Muscle layer of colon (tissue), 2 donors: Measurements from ENCODE around the gene GMPR2.
"Not testable (repeated sequence)": the region's sequence is repeated elsewhere in the genome, so short reads cannot be mapped to it uniquely, and the experiment has no call there.

ENCODE experiments used
- H3K27ac ChIP-seq: one replicate; pipeline ENCODE4 v1.7.0; 2013; ENCODE audit warnings: low read depth, mild to moderate bottlenecking, low read length, moderate library complexity
- H3K27me3 ChIP-seq, 2 donors: one replicate each; pipeline ENCODE4 v1.7.0; 2013; ENCODE audit warnings: low read length in 2 of 2, mild to moderate bottlenecking in 2 of 2; ENCODE audit not compliant: insufficient read depth in 2 of 2, control insufficient read depth in 1 of 2
- H3K36me3 ChIP-seq: one replicate; pipeline ENCODE4 v1.7.0; 2013; ENCODE audit warnings: mild to moderate bottlenecking, low read length; ENCODE audit not compliant: insufficient read depth
- H3K4me1 ChIP-seq: one replicate; pipeline ENCODE4 v1.7.0; 2013; ENCODE audit warnings: mild to moderate bottlenecking, low read length; ENCODE audit not compliant: insufficient read depth
- H3K4me3 ChIP-seq, 2 donors: one replicate each; pipeline ENCODE4 v1.7.0; 2013; ENCODE audit warnings: low read length in 2 of 2, low read depth in 1 of 2, mild to moderate bottlenecking in 1 of 2, moderate library complexity in 1 of 2
- H3K9ac ChIP-seq: one replicate; pipeline ENCODE4 v1.7.0; 2013; ENCODE audit warnings: low read length
- H3K9me3 ChIP-seq: one replicate; pipeline ENCODE4 v1.7.0; 2013; ENCODE audit warnings: mild to moderate bottlenecking, low read length
- donor health status: abdominal sarcoma.
- donor health status: Adenocarcinoma of cecum.

GMPR2 gene

GRCh38 chr14:24190416-24190815, 42.3 kb upstream of the GMPR2 start:
- no peak overlapping the region for H3K9ac ChIP-seq
- peaks cover 32% of the 10 kb centered on the region for H3K36me3 ChIP-seq
- no peak overlapping the region for H3K4me3 ChIP-seq
- no peaks in the 10 kb centered on the region for H3K9me3 ChIP-seq
- H3K4me1 ChIP-seq: peaks cover 23% of the 10 kb centered on the region
- no peak overlapping the region for H3K27ac ChIP-seq
- H3K27me3 ChIP-seq: no peaks in the 10 kb centered on the region

DNA sequence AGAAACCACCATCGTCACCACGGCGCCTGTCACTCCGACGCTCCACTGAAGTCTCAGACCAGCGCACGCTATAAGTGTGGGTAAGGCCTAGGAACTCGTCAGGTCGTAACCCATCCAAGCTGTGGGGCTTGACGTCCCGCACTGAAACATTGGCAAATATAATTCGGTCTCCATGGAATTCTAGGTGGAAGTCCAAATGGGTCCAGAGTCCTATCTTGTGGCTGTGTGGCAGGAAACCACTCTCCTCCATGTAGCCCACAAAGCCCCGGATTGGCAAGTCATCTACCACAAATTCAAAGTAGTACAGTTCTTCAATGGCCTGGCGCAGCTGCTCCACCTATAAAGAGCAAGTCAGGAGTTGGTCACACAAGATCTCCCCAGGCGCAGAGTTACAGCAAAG, 39.8 kb upstream of the GMPR2 start:
- Histone ChIP-seq H3K4me3 (no peak overlapping the region), H3K27ac (no peak overlapping the region), H3K9ac (no peak overlapping the region), H3K36me3 (peaks cover 16% of the 10 kb centered on the region), H3K4me1 (peaks cover 21% of the 10 kb centered on the region), H3K27me3 (no peaks in the 10 kb centered on the region), H3K9me3 (no peaks in the 10 kb centered on the region)

- peaks cover 16% of the 10 kb centered on the region for H3K36me3 ChIP-seq
- peak overlapping the region; percentile 99 for H3K27ac ChIP-seq
- H3K4me1 ChIP-seq: peaks cover 20% of the 10 kb centered on the region
- no peaks in the 10 kb centered on the region for H3K9me3 ChIP-seq
- H3K4me3 ChIP-seq: peak overlapping the region; percentile 91 to 95
- H3K27me3 ChIP-seq: no peaks in the 10 kb centered on the region
- peak overlapping the region; percentile 76 for H3K9ac ChIP-seq
Measured at GRCh38 chr14:24194186-24194872, 38.4 kb upstream of the GMPR2 start.

DNA sequence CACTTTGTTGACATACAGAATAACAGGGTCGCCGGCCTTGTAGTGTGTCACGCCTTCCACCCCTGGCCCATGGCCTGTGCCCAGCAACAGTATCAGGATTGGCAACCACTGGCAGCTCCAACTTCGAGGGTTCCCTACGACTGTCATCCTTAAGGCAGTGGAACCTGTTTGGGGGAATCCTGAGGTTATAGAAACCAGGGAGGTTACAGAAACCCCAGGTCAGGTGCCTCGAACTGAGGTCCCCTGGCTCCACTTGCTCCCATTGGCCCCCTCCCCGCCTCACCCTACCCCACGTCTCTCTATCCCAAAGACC, 37.9 kb upstream of the GMPR2 start:
- Histone ChIP-seq H3K4me1 (peaks cover 20% of the 10 kb centered on the region), H3K27me3 (no peaks in the 10 kb centered on the region), H3K9me3 (no peaks in the 10 kb centered on the region), H3K27ac (peak overlapping the region; percentile 99), H3K36me3 (peaks cover 16% of the 10 kb centered on the region), H3K4me3 (peak overlapping the region; percentile 91 to 95), H3K9ac (peak overlapping the region; percentile 76)

- no peaks in the 10 kb centered on the region for H3K27me3 ChIP-seq
Measured at GRCh38 chr14:24195186-24196070, 37.3 kb upstream of the GMPR2 start, which contains the start of gene TM9SF1. Gene TM9SF1, minus strand, starts transcription at chr14:24195441. Its CDS starts 422 bp downstream, at chr14:24195019.

GRCh38 chr14:24196071-24197055, 36.4 kb upstream of the GMPR2 start:
- H3K27me3 ChIP-seq: no peaks in the 10 kb centered on the region
- H3K9ac ChIP-seq: peak overlapping the region; percentile 97
- H3K36me3 ChIP-seq: peaks cover 16% of the 10 kb centered on the region
- no peaks in the 10 kb centered on the region for H3K9me3 ChIP-seq
- peaks cover 20% of the 10 kb centered on the region for H3K4me1 ChIP-seq
- H3K4me3 ChIP-seq: peak overlapping the region; percentile 91 to 95
- peak overlapping the region; percentile 99 for H3K27ac ChIP-seq

More at GRCh38 chr14:24195186-24196070, 37.3 kb upstream of the GMPR2 start, which contains the start of gene TM9SF1:
- Histone ChIP-seq H3K27ac (peak within 1 kb of the TSS; percentile 99), H3K4me3 (peak within 1 kb of the TSS; percentile 91 to 95), H3K9me3 (no peaks in the 10 kb centered on the region), H3K4me1 (peaks cover 20% of the 10 kb centered on the region), H3K9ac (peak within 1 kb of the TSS; percentile 97), H3K36me3 (peaks cover 16% of the 10 kb centered on the region)

GRCh38 chr14:24197056-24197450, 35.7 kb upstream of the GMPR2 start:
- Histone ChIP-seq H3K27ac (no peak overlapping the region), H3K27me3 (no peaks in the 10 kb centered on the region), H3K9ac (no peak overlapping the region), H3K36me3 (peaks cover 12% of the 10 kb centered on the region), H3K4me3 (no peak overlapping the region), H3K4me1 (peaks cover 20% of the 10 kb centered on the region), H3K9me3 (no peaks in the 10 kb centered on the region)

DNA sequence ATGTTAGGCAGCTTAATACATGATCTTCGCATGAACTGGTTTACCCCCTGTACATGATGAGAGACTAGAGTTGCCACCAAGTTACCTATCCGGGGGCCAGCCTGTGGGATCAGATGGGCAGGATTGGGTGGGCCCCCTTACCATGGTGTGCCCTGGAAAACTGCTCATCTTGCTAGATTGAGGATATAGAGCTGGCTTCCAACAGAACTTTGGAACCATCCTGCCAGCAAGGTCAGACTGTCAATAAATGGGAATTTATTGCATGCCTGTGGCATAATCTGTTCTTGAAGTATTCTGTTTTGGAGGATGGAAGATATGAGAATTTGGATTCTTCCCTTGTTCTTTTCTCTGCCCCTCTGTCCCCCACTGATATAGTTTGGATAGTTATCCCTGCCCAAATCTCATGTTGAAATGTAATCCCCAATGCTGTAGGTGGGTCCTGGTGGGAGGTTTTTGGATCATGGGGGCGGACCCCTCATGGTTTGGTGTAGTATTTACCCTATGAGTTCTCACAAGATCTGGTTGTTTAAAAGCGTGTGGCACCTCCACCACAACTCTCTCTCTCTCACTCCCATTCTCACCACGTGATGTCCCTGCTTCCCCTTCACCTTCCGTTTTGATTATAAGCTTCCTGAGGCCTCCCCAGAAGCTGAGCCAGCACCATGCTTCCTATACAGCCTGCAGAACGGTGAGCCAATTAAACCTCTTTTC, 33.8 kb upstream of the GMPR2 start:
- Histone ChIP-seq H3K4me1 (peaks cover 19% of the 10 kb centered on the region), H3K9ac (no peak overlapping the region), H3K27me3 (no peaks in the 10 kb centered on the region), H3K9me3 (no peaks in the 10 kb centered on the region), H3K36me3 (no peaks in the 10 kb centered on the region), H3K27ac (no peak overlapping the region), H3K4me3 (no peak overlapping the region)

DNA sequence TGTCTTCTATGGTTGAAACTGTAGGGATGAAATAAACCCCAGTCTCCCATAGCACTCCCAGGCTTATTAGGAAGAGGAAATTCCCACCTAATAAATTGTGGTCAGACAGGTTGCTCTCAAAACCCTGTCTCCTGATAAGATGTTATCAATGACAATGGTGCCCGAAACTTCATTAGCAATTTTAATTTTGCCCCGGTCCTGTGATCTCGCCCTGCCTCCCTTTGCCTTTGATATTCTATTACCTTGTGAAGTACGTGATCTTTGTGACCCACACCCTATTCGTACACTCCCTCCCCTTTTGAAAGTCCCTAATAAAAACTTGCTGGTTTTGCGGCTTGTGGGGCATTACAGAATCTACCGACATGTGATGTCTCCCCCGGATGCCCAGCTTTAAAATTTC, 30.2 kb upstream of the GMPR2 start:
- not testable (repeated sequence) for H3K4me3 ChIP-seq, H3K27ac ChIP-seq, H3K9ac ChIP-seq, H3K27me3 ChIP-seq, H3K9me3 ChIP-seq, H3K4me1 ChIP-seq
- H3K36me3 ChIP-seq: peaks cover 21% of the 10 kb centered on the region

DNA sequence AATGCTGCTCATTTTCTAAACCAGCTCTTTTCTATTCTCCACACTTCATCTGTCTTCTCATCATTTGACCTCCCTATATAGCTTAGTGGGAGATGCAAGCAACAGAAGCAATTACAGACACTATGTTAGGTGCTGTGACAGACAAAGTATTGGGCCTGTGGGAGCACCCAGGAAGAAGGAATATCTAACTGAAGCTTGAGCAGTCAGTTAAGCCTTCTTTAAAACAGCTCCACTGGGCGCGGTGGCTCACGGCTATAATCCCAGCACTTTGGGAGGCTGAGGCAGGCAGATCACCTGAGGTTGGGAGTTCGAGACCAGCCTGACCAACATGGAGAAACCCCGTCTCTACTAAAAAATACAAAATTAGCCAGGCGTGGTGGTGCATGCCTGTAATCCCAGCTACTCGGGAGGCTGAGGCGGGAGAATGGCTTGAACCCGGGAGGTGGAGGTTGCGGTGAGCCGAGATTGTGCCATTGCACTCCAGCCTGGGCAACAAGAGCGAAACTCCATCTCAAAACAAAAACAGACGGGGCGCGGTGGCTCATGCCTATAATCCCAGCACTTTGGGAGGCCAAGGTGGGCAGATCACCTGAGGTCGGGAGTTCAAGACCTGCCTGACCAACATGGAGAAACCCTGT, 29.4 kb upstream of the GMPR2 start:
- H3K4me3 ChIP-seq, H3K27me3 ChIP-seq, H3K4me1 ChIP-seq, H3K9me3 ChIP-seq, H3K27ac ChIP-seq, H3K9ac ChIP-seq: not testable (repeated sequence)
- H3K36me3 ChIP-seq: peaks cover 29% of the 10 kb centered on the region
